Measurements from ENCODE around the gene GABRR2.
"Not testable (repeated sequence)": the region's sequence is repeated elsewhere in the genome, so short reads cannot be mapped to it uniquely, and the experiment has no call there.

GABRR2 gene

DNA sequence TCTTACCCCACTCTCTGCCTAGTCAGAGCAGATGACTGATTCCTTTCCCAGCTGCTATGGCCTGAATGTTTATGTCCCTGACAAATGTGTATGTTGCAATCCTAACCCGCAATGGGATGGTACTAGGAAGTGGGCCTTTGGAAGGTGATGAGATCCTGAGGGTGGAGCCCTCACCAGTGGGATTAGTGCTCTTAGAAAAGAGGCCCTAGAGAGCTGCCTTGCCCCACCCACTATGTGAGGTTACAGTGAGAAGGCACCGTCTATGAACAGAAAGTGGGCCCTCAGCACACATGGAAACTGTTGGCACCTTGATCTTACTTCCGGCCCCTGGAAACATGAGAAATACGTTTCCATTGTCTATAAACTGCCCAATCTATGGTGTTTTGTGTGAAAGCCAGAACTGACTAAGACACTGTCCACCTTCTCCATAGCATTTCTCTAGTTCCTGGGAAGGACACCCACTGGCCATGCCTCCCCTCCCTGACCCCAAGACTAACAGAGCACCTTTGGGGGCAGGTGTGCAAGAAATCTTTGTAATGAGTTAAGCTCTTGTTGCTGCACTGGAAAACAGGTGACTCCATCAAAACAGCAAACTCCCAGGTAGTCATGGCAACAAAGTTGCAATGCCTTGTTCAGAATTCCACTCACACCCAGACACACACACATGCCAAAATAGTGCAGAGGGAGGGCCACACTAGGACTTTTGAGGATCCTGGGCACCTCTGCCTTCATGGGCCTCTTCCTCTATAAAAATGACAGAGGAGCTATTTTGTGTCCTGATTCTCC, 16.2 kb downstream of the GABRR2 start:
- TF ChIP-seq ARNT (IDR thresholded peaks at IDR 0.05) (no peak), ELF4 (IDR thresholded peaks at IDR 0.05) (no peak), FOXA1 (IDR thresholded peaks at IDR 0.05) (no peak), SUZ12 (IDR thresholded peaks at IDR 0.05) (no peak), L3MBTL2 (conservative IDR thresholded peaks at IDR 0.05) (no peak), NFRKB (IDR thresholded peaks at IDR 0.05) (no peak), LEF1 (IDR thresholded peaks at IDR 0.05; ENCODE audit: borderline replicate concordance) (no peak), CTBP1 (IDR thresholded peaks at IDR 0.05; ENCODE audit: borderline replicate concordance) (no peak), FOXM1 (IDR thresholded peaks at IDR 0.05; ENCODE audit: borderline replicate concordance) (no peak), FOXK2 (IDR thresholded peaks at IDR 0.05) (no peak), HDGF (IDR thresholded peaks at IDR 0.05; ENCODE audit: borderline replicate concordance) (no peak), ZNF384 (IDR thresholded peaks at IDR 0.05) (no peak), SP1 (IDR thresholded peaks at IDR 0.05) (no peak)
- ChIA-PET POLR2A (no interaction called here), CTCF (interaction anchor here (0.7 to 1.6 kb wide), 3 partner anchors 10 to 31 kb away, joined by 3 to 5 read pairs (median 4); no protein-coding TSS in a partner anchor)
- no peak for DNase-seq (ENCODE audit: extremely low spot score)

DNA sequence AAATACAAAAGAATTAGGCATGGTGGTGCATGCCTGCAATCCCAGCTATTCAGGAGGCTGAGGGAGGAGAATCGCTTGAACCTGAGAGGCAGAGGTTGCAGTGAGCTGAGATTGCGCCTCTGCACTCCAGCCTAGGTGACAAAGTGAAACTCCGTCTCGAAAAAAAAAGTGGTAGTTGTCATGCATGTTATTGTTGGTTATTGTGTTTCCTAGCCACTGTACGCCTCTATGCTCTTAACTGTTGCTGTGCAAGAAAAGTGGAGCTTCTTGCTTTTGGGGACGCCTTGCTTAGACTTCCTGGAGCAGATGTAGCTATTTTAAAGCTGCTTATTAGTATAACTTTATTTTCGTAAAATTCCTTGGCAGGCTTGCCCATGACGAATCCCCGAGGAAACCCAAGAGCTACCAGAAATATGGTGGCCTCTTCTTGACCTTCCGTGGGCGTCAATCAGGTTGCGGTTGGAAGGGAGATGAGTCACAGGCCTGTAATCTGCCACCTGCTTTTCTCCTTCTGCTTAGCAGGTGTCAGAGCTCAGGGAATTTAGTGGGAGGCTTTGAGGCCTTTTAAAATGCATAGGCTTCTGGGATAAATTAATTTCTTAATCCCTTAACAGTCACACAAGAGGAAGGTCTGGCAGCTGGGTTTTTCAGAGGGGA, 17.3 kb downstream of the GABRR2 start:
- POLR2A ChIA-PET, result interaction anchor here (0.7 to 1.4 kb wide), 3 partner anchors 15 to 341 kb away, joined by 3 read pairs; no protein-coding TSS in a partner anchor

DNA sequence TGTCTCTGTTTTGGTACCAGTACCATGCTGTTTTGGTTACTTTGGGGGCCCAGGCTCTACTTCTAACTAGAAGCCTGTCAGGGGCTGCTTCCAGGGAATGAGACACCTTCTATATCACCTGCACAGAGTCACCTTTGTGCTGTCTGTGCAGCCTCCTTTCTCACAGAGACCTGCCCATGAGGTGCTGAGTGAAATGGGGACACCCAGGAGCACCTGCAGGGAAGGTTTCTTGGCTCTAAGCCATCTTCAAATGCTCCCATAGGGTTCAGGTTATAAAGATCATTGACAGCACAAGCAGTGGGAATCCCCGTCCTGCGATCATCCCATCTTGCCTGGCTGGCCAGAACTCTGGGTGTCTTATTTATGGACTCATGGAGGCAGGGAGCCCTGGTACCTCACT, 19.1 kb downstream of the GABRR2 start:
- ChIA-PET CTCF (no interaction called here), POLR2A (no interaction called here)
- no peak for DNase-seq (ENCODE audit: extremely low spot score)
- TF ChIP-seq ELF4 (IDR thresholded peaks at IDR 0.05) (no peak), LEF1 (IDR thresholded peaks at IDR 0.05; ENCODE audit: borderline replicate concordance) (no peak), BHLHE40 (IDR thresholded peaks at IDR 0.05; ENCODE audit: borderline replicate concordance) (no peak), HDGF (IDR thresholded peaks at IDR 0.05; ENCODE audit: borderline replicate concordance) (no peak), L3MBTL2 (conservative IDR thresholded peaks at IDR 0.05) (no peak), NFRKB (IDR thresholded peaks at IDR 0.05) (no peak), SP1 (IDR thresholded peaks at IDR 0.05) (no peak), FOXM1 (IDR thresholded peaks at IDR 0.05; ENCODE audit: borderline replicate concordance) (no peak), ARNT (IDR thresholded peaks at IDR 0.05) (no peak), TARDBP (IDR thresholded peaks at IDR 0.05) (no peak), CTBP1 (IDR thresholded peaks at IDR 0.05; ENCODE audit: borderline replicate concordance) (no peak), ZNF384 (IDR thresholded peaks at IDR 0.05) (no peak), SUZ12 (IDR thresholded peaks at IDR 0.05) (no peak), FOXA1 (IDR thresholded peaks at IDR 0.05) (no peak), FOXK2 (IDR thresholded peaks at IDR 0.05) (no peak)
- TF ChIP-seq, protein P1, sequence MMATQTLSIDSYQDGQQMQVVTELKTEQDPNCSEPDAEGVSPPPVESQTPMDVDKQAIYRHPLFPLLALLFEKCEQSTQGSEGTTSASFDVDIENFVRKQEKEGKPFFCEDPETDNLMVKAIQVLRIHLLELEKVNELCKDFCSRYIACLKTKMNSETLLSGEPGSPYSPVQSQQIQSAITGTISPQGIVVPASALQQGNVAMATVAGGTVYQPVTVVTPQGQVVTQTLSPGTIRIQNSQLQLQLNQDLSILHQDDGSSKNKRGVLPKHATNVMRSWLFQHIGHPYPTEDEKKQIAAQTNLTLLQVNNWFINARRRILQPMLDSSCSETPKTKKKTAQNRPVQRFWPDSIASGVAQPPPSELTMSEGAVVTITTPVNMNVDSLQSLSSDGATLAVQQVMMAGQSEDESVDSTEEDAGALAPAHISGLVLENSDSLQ (IDR thresholded peaks at IDR 0.05), result no peak

More for the DNA sequence above, 17.3 kb downstream of the GABRR2 start:
- CTCF ChIA-PET, result interaction anchor here (0.9 to 1.6 kb wide), 3 partner anchors 11 to 16 kb away, joined by 3 to 5 read pairs (median 3); no protein-coding TSS in a partner anchor
- no peak for TF ChIP-seq NFRKB (IDR thresholded peaks at IDR 0.05)
- no peak for TF ChIP-seq SUZ12 (IDR thresholded peaks at IDR 0.05)
- no peak for TF ChIP-seq FOXK2 (IDR thresholded peaks at IDR 0.05)
- TF ChIP-seq HDGF (IDR thresholded peaks at IDR 0.05; ENCODE audit: borderline replicate concordance), result no peak
- TF ChIP-seq, protein P1 (IDR thresholded peaks at IDR 0.05), result no peak
- no peak for TF ChIP-seq SP1 (IDR thresholded peaks at IDR 0.05)
- TF ChIP-seq ARNT (IDR thresholded peaks at IDR 0.05), result no peak
- no peak for TF ChIP-seq LEF1 (IDR thresholded peaks at IDR 0.05; ENCODE audit: borderline replicate concordance)
- TF ChIP-seq CTBP1 (IDR thresholded peaks at IDR 0.05; ENCODE audit: borderline replicate concordance), result no peak
- DNase-seq (ENCODE audit: extremely low spot score), result no peak

GRCh38 chr6:89295116-89295515, 20.0 kb downstream of the GABRR2 start:
- DNase-seq (ENCODE audit: extremely low spot score); POLR2A ChIA-PET; CTCF ChIA-PET: not testable (repeated sequence)

GRCh38 chr6:89291256-89291819, 23.8 kb downstream of the GABRR2 start:
- TF ChIP-seq HDGF (IDR thresholded peaks at IDR 0.05; ENCODE audit: borderline replicate concordance) (no peak), TARDBP (IDR thresholded peaks at IDR 0.05) (no peak), FOXK2 (IDR thresholded peaks at IDR 0.05) (no peak), SP1 (IDR thresholded peaks at IDR 0.05) (no peak), SUZ12 (IDR thresholded peaks at IDR 0.05) (no peak), ARNT (IDR thresholded peaks at IDR 0.05) (no peak), BHLHE40 (IDR thresholded peaks at IDR 0.05; ENCODE audit: borderline replicate concordance) (no peak), FOXA1 (IDR thresholded peaks at IDR 0.05) (no peak), NFRKB (IDR thresholded peaks at IDR 0.05) (no peak), CTBP1 (IDR thresholded peaks at IDR 0.05; ENCODE audit: borderline replicate concordance) (no peak), LEF1 (IDR thresholded peaks at IDR 0.05; ENCODE audit: borderline replicate concordance) (no peak), FOXM1 (IDR thresholded peaks at IDR 0.05; ENCODE audit: borderline replicate concordance) (no peak), L3MBTL2 (conservative IDR thresholded peaks at IDR 0.05) (no peak), ZNF384 (IDR thresholded peaks at IDR 0.05) (no peak), ELF4 (IDR thresholded peaks at IDR 0.05) (no peak)
- TF ChIP-seq, protein P1 (IDR thresholded peaks at IDR 0.05), result no peak
- ChIA-PET POLR2A (no interaction called here), CTCF (interaction anchor here (0.7 kb wide), 1 partner anchor 19 kb away, joined by 3 read pairs; no protein-coding TSS in a partner anchor)
- DNase-seq (ENCODE audit: extremely low spot score), result no peak

All from HEK293T (cell line).